T-helper 22 cell (primary cell): ENCODE measurements around the gene TXNL4B.

Source experiments
- DNase-seq: peaks from one replicate; pipeline ENCODE4 v3.0.0-alpha.2; 2020; ENCODE audit warnings: low read depth

Gene TXNL4B

DNA sequence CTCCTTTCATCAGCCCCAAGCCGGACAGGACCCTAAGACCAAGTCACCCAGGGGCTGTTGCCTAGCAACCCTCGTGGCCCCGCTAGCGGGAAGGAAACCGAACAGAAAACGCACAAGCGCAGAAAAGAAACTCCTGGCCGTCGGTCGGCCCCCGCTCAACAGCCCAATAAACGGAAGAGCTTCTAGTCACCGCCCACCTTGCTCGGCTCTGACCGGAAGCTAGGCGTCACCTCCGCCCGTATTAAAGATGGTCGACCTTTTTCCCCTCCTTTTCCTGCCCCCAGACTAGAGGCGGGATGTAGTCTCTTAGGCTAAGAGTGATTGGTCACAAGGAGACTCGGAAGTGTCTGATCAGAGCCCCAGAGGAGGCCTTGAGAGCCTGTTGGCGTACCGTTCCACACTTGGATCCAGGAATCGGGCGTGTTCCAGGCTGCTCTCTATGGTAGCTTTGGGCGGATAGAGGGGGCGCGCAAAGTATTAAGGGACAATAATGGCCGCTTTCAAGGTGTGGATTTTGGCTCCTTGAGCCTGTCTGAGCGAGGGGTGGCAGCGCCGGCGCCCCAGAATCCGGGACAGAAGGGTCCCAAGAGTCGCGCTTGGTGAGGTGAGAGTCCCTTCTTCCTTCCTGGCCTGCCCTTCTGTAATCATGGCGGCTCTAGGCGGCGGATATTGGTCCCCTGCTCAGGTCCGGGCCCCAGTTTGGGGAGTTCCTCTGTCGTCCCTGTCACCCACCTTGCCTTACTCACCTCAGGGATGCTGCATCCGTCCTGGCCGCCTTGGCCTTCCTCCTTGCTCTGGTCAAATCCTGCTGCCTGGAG is at the start of gene TXNL4B, which contains the start of gene DHX38:
TSS of gene TXNL4B (minus strand) at position 173 of the 818 bp plus-strand sequence. CDS start 2,871 bp downstream, outside the sequence.
TSS of gene DHX38 (plus strand) at position 400 of the 818 bp plus-strand sequence. CDS start 2,311 bp downstream, outside the sequence.
- peak; percentile 87 for DNase-seq

DNA sequence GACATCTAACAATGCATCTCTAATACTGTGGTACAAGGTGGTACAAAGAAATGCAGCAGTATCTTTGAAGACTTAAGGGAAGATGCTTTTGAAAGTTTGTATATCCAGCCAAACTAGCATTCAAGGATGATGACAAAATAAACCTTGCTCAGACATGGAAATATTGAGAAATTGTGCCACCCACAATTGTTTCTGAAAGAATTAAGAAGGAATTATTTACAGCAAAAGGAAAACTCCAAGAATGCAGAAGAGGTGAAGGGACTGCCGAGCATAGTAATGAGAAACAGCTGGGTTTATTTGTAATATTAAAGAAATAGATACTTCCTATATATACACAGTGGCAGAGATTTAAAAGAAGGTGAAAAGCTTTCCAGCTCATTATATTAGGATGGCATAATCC is 49.1 kb upstream of the TXNL4B start:
- no peak for DNase-seq

DNA sequence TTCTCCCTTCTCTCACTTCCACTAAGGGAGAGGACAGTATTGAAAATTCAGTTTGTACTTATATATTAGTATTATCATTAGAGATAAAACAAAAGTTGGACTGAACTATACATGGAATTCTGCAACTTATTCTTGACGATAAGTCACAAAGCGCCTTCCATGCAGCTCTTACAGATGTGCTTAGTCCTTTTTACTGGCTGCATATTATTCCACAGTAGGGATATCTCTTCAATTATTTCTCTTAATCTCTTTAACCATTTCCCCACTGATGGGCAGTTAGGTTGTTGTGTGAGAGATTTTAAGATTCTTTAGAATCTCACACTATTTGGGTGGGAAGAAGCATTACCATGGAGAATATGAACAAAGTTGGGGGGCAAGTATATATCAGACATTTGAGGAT is 46.5 kb upstream of the TXNL4B start:
- DNase-seq = no peak

DNA sequence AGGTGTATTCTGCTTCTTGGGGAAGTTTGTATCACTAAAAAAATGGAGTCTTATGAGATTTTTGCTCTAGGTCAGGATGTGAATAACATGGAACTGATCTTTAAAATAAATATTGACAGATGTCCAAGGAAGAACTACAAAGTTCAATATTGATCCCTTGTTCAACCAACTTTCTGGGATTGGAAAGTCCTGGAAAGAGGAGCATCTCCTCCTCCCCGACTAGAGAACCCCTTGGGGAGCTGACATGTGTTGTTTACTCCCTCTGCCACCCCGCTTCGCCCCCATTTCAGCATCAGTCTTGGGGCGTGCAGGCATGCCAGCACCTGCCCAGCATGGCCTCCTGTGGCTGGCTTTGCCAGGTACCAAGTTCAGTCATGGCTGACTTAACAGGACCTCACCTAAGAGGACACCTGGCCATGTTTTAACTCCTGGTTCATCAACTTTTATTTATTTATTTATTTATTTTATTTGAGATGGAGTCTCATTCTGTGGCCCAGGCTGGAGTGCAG is 44.7 kb upstream of the TXNL4B start:
- no peak for DNase-seq

GRCh38 chr16:72137380-72138063 is 44.1 kb upstream of the TXNL4B start:
- no peak for DNase-seq

DNA sequence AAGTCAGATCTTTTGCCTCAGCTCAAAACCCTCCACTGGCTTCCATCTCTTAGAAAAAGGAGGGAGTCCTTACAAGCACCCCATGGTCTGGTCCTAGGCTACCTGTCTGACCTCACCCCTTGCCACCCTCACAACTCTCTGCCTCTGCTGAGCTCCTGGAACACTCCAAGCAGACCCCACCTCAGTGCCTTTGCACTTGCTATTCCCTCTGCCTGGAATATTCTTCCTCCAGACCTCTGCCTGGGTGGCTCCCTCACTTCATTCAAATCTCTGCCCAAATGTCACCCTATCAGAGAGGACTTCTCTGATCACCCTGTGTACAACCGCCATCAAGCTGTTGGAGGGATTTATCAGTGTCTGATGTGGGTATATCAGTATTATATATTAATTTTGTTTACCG is 41.1 kb upstream of the TXNL4B start:
- no peak for DNase-seq

DNA sequence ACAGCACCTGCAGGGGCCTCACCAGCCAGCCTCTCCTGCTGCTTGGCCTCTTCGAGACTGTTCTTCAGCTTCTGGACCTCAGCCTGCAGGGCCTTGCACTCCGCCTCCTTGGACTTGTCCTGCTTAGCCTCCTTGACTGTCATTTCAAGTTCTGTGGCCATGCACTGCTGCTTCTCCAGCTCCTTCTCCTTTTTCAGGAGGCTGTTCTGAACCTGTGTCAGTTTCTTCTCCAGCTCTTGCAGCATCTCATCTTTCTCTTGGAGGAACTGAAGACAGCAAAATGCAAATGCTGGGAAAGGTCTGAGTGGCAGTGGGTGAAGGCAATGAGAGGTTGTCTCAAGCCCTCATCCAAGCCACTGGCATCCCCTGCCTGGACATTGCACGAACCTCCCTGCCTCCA is 39.3 kb upstream of the TXNL4B start:
- DNase-seq = no peak

- no peak for DNase-seq
Observed at GRCh38 chr16:72131036-72131435, 37.6 kb upstream of the TXNL4B start.

DNA sequence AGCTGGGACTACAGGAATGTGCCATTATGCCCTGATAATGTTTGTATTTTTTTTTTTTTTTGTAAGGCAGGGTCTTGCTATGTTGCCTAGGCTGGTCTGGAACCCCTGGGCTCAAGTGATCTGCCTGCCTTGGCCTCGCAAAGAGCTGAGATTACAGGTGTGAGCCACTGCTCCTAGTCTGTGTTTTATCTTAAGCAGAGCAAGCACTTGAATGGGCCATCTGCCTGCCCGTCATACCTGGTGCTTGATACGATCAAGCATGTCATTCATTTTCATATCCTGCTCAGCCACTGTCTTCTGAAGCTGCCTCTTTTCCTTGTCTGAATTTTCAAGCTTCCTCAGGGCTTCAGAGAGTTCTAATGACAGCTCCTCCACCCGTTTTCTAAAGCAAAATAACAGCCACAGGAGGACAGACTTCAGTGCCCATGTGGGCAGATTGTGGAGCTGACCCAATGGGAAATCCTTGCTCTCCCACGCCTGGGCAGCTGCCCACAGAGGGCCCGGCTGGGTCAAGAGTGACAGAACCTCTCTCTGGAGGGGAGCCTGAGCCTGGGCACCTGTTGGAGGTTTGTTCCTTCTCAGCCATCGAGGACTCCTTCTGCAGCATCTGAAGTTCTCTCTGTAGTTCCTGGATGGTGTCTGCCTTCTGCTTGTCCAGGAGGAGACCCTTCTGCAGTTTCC is 36.7 kb upstream of the TXNL4B start:
- DNase-seq = no peak

- DNase-seq = no peak
Observed at GRCh38 chr16:72128701-72129100, 35.3 kb upstream of the TXNL4B start.

GRCh38 chr16:72126429-72126765 is 33.0 kb upstream of the TXNL4B start:
- DNase-seq = no peak

DNA sequence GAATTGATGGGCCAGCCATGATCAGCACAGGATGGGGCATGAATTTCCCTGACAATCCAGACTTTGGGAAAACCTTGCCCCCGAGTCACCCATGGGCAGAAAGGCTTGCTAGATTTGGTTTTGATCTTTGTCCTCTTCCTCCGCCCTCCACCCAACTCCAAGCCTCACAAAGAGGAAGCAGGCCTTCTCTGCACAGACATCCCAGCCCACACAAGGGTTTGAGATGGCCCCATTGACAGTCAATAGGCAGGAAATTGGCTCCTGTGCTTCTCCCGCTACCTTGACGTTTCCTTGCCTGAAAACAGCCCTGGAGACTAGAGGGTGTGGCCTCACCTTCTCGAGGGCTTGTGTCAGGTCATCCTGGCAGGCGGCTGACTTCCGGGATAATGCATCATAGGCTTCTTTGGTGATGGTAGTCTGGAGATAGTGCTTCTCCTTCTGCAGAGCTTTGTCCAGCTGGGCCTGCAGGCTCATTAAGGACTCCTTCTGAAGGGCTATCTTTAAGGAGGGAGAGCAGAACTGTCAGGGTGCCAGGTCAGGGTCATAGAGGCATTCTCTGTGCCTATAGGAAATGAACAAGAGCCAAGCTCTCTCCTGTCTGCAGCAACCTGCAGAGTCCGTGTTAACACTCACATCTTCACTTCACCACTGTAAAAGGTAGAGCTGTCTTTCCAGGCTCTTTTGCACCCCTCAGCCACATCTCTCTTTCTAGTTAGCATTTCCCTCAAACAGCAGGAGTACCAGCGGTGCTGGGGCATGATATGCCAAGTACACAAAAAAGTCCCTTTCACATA is 32.4 kb upstream of the TXNL4B start:
- no peak for DNase-seq

- DNase-seq = peak; percentile 9
Observed at GRCh38 chr16:72124761-72125634, 31.6 kb upstream of the TXNL4B start.

DNA sequence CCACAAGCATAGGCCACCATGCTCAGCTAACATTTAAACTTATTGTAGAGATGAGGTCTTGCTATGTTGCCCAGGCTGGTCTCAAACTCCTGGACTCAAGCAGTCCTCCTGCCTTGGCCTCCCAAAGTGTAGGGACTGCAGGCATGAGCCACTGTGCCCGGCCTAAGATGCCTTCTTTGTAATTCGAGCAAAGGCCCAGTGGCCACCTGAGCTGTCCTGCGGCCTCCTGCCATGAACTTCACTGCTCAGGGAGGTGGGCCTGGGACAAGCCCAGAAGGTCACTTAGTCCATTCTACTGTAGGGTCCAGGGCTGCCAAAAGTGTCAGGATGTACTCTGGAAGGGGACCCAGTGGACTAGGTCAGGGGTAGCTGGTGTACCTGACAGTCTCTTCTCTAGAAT is 30.7 kb upstream of the TXNL4B start:
- no peak for DNase-seq

DNA sequence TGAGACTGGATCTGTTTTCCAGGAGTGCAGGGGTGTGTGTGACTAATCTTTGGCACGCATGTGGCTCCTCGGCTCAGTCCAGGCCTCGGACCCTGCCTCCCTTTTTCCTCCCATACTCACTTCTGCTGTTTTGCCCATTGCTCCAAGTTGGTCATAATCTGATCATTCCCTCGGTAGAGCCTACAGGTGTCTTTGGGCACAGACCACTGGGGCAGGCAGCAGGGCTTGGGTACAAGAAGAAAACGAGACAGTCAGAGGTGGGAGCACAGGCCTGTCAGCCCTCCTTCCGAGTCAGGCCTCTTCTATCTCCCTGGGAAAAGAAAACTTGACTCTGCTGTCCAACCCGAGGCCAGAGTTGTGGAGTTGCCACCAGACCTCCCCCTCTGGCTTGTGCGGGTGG is 30.0 kb upstream of the TXNL4B start:
- no peak for DNase-seq

- no peak for DNase-seq
Observed at GRCh38 chr16:72122916-72123315, 29.5 kb upstream of the TXNL4B start.

DNA sequence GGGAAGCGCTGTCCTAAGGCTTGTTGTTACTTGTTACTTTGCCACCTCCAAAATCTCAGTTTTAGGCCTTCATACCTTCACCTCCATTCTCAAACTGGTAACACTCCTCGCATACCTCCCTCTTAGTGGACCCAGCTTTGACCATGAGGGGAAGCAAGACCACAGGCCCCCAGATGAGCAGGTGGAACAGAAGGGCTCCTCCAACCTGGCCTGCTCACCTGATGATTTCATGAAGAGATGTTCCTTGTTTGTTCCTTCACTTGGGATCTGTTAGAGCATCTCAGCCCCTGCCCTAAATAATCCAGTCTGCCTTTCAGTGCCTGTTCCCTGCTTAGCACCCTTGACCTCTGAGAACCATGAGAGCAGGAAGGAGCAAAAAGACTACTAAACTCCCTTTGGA is 28.9 kb upstream of the TXNL4B start:
- no peak for DNase-seq

- DNase-seq = no peak
Observed at GRCh38 chr16:72120026-72120425, 26.6 kb upstream of the TXNL4B start.

DNA sequence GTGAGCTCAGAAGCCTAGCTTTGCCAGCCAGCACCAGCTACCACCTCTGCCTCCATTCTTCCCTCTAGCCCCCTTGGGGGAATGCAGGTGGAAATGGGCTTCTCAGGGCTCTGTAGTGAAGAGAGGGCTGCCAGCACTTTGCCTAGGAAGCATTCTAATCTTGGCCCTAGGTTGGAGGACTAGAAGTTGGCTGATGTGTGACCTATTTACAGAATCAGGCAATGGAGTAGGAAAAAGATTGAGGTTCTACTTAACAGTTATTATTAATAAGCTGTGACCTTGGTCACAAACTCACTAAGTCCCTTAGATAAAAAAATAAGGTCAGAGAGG is 20.2 kb upstream of the TXNL4B start:
- DNase-seq = no peak

- DNase-seq = no peak
Observed at GRCh38 chr16:72112906-72113615, 19.6 kb upstream of the TXNL4B start.

DNA sequence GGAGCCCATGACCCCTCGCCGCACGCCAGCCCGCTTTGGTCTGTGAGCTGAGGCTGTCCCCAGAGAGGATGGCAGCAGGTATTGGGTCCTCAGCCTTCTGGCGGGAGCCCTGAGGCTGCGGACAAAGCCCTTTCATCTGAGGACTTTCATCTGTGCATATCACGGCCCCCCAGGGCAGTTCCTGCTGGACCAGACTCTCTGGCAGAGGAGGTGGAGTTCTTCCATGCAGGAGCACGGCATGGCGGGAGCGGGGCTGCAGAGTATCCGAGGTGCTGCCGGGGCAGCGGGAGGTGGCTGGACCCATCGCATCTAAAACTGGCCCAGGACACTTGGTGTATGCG is 19.0 kb upstream of the TXNL4B start:
- DNase-seq = no peak
